Ascending aorta (tissue), 2 donors: ENCODE results near the gene STK11IP. TPM values are rescaled to one million over a fixed set of nuclear protein-coding genes. Genes with fewer than 3 reads are reported as not detected.

Experiments used
- DNase-seq, 2 donors: peaks; one replicate each; pipeline ENCODE4 v3.0.0-alpha.2; 2019; ENCODE audit warnings: low spot score in 2 of 2
- H3K27ac ChIP-seq, 2 donors: fragments of 200-600 bp; sonication (generic); one replicate each; pipeline ENCODE4 v1.5.1; 2016 to 2017; ENCODE audit warnings: mild to moderate bottlenecking in 1 of 2
- H3K27me3 ChIP-seq: fragments of 200-600 bp; sonication (generic); one replicate; pipeline ENCODE4 v1.5.1; 2017
- H3K36me3 ChIP-seq, 2 donors: fragments of 200-600 bp; sonication (generic); one replicate each; pipeline ENCODE4 v1.5.1; 2016
- H3K4me1 ChIP-seq, 2 donors: fragments of 200-600 bp; sonication (generic); one replicate each; pipeline ENCODE4 v1.5.1; 2016 to 2017; ENCODE audit warnings: mild to moderate bottlenecking in 1 of 2
- H3K4me3 ChIP-seq, 2 donors: fragments of 200-600 bp; sonication (generic); one replicate each; pipeline ENCODE4 v1.5.1; 2016 to 2017; ENCODE audit warnings: mild to moderate bottlenecking in 1 of 2
- H3K9me3 ChIP-seq, 2 donors: fragments of 200-600 bp; sonication (generic); one replicate each; pipeline ENCODE4 v1.5.1; 2016
- CTCF ChIP-seq, 3 experiments: fragments of 200-600 bp in 2 of 3; fragments of 450-650 bp in 1 of 3; sonication (generic) in 2 of 3; IDR thresholded peaks; one replicate each; pipeline ENCODE4 v1.5.1; 2016 to 2019; ENCODE audit warnings: antibody characterized with exemption in 3 of 3, mild to moderate bottlenecking in 1 of 3, moderate library complexity in 1 of 3
- intact Hi-C: fragments of 100-400 bp; cut with DNase I; formaldehyde crosslinking; loops from one replicate; pipeline ENCODE4 v1.15.1; 2023
- total RNA-seq: library from RNA; depleted of rRNA; stranded (reverse); fragments of >200 nt; gene quantifications from one replicate; pipeline ENCODE4 v1.1.0, GENCODE V29; 2016

The STK11IP gene
- total RNA-seq, 1 donor from 2014 or later = 138 TPM

- Histone ChIP-seq H3K9me3 (no peaks in the 10 kb centered on the region), H3K27ac (peak overlapping the region in 1 of 2 donors; percentile 90), H3K4me3 (peak overlapping the region in 1 of 2 donors; percentile 93), H3K4me1 (peaks cover 0 to 12% of the 10 kb centered on the region in 2 donors), H3K27me3 (no peaks in the 10 kb centered on the region), H3K36me3 (peaks cover 0 to 11% of the 10 kb centered on the region in 2 donors)
- no peak for TF ChIP-seq CTCF (IDR thresholded peaks at IDR 0.05)
- intact Hi-C loops = loop anchor here (2.0 kb wide), 1 partner anchor 17 kb away; no protein-coding TSS in a partner anchor
- no peak for DNase-seq
These were observed 28.0 kb upstream of the STK11IP start for GRCh38 chr2:219569635-219570034.

- Histone ChIP-seq H3K9me3 (no peaks in the 10 kb centered on the region), H3K4me3 (peak overlapping the region; percentile 93 to 94), H3K27ac (peak overlapping the region; percentile 89 to 90), H3K27me3 (no peaks in the 10 kb centered on the region), H3K4me1 (peaks cover 0 to 12% of the 10 kb centered on the region in 2 donors), H3K36me3 (peaks cover 0 to 11% of the 10 kb centered on the region in 2 donors)
- intact Hi-C loops = loop anchor here (2.0 kb wide), 1 partner anchor 18 kb away; no protein-coding TSS in a partner anchor
- TF ChIP-seq CTCF (IDR thresholded peaks at IDR 0.05) = no peak
- DNase-seq = no peak
These were observed 27.3 kb upstream of the STK11IP start for GRCh38 chr2:219570194-219570923.

GRCh38 chr2:219570924-219571310 lies 26.7 kb upstream of the STK11IP start:
- H3K27me3 ChIP-seq = no peaks in the 10 kb centered on the region
- no peak for TF ChIP-seq CTCF (IDR thresholded peaks at IDR 0.05)
- no peaks in the 10 kb centered on the region for H3K9me3 ChIP-seq
- peak overlapping the region; percentile 93 to 94 for H3K4me3 ChIP-seq
- H3K27ac ChIP-seq = peak overlapping the region; percentile 89 to 90
- no peak for DNase-seq
- H3K4me1 ChIP-seq = peaks cover 0 to 12% of the 10 kb centered on the region in 2 donors
- intact Hi-C loops = loop anchor here (1.0 to 2.0 kb wide), 2 partner anchors 18 to 26 kb away; partner anchors contain the start of gene STK11IP
- peaks cover 0 to 11% of the 10 kb centered on the region in 2 donors for H3K36me3 ChIP-seq

- Histone ChIP-seq H3K27me3 (no peaks in the 10 kb centered on the region), H3K27ac (peak within 1 kb of the TSS; percentile 89 to 90), H3K4me3 (peak within 1 kb of the TSS; percentile 93 to 94), H3K36me3 (peaks cover 0 to 9% of the 10 kb centered on the region in 2 donors), H3K4me1 (peaks cover 0 to 12% of the 10 kb centered on the region in 2 donors), H3K9me3 (no peaks in the 10 kb centered on the region)
- peak in 1 of 2 donors; percentile 81 for DNase-seq
- intact Hi-C loops = loop anchor here (1.0 to 2.0 kb wide), 2 partner anchors 19 to 26 kb away; partner anchors contain the start of gene STK11IP
- TF ChIP-seq CTCF (IDR thresholded peaks at IDR 0.05) = no peak
These were observed 26.1 kb upstream of the STK11IP start, which contains the start of gene OBSL1 for GRCh38 chr2:219571311-219572236. OBSL1 (minus strand) TSS chr2:219571539; CDS start chr2:219571232, 307 bp downstream.

GRCh38 chr2:219572237-219573001 lies 25.2 kb upstream of the STK11IP start, which contains the start of gene INHA:
INHA (plus strand) TSS chr2:219572310; CDS start chr2:219572375, 65 bp downstream.
- Histone ChIP-seq H3K4me3 (peak within 1 kb of the TSS; percentile 93 to 94), H3K36me3 (peaks cover 0 to 2% of the 10 kb centered on the region in 2 donors), H3K27me3 (no peaks in the 10 kb centered on the region), H3K27ac (peak within 1 kb of the TSS; percentile 89 to 90), H3K4me1 (peaks cover 0 to 12% of the 10 kb centered on the region in 2 donors), H3K9me3 (no peaks in the 10 kb centered on the region)
- no peak for TF ChIP-seq CTCF (IDR thresholded peaks at IDR 0.05)
- intact Hi-C loops = no loop called here
- no peak for DNase-seq
